HEK293 (cell line): Measurements from ENCODE around the gene ETV7.

Source experiments
- ZFP69B ChIP-seq: fragments of 450-650 bp; formaldehyde crosslinking; IDR thresholded peaks from 2 replicates; pipeline ENCODE4 v1.5.1; 2016; ENCODE audit warnings: missing biosample characterization, missing genetic modification characterization
- ZNF114 ChIP-seq: fragments of 450-650 bp; formaldehyde crosslinking; IDR thresholded peaks from 2 replicates; pipeline ENCODE4 v1.5.0; 2017; ENCODE audit warnings: missing biosample characterization, missing genetic modification characterization
- ZNF132 ChIP-seq: fragments of 450-650 bp; formaldehyde crosslinking; IDR thresholded peaks from 2 replicates; pipeline ENCODE4 v1.5.1; 2017; ENCODE audit warnings: missing biosample characterization, missing genetic modification characterization, borderline replicate concordance
- ZNF274 ChIP-seq, 2 experiments: fragments of 200-500 bp in 1 of 2; fragments of 450-650 bp in 1 of 2; sonication (Bioruptor generic) in 1 of 2; formaldehyde crosslinking in 1 of 2; IDR thresholded peaks; 2 replicates each; pipeline versions ENCODE4 v1.5.1 to v1.6.1; 2014 to 2016; ENCODE audit warnings: borderline replicate concordance in 1 of 2, inconsistent platforms in 1 of 2, low read length in 1 of 2, missing biosample characterization in 1 of 2, missing genetic modification characterization in 1 of 2
- ZNF391 ChIP-seq: fragments of 450-650 bp; formaldehyde crosslinking; IDR thresholded peaks from 2 replicates; pipeline ENCODE4 v1.5.1; 2016; ENCODE audit warnings: low read depth, missing biosample characterization, missing genetic modification characterization, borderline replicate concordance
- ZNF571 ChIP-seq: fragments of 450-650 bp; formaldehyde crosslinking; IDR thresholded peaks from 2 replicates; pipeline ENCODE4 v1.5.0; 2017; ENCODE audit warnings: missing biosample characterization, missing genetic modification characterization
- ZNF670 ChIP-seq: fragments of 450-650 bp; formaldehyde crosslinking; IDR thresholded peaks from 2 replicates; pipeline ENCODE4 v1.5.1; 2016; ENCODE audit warnings: missing biosample characterization, missing genetic modification characterization, low read depth
- TF ChIP-seq, protein P1 (sequence below): fragments of 450-650 bp; formaldehyde crosslinking; IDR thresholded peaks from 2 replicates; pipeline ENCODE4 v1.5.1; 2016; ENCODE audit warnings: missing biosample characterization, missing genetic modification characterization

DNA sequence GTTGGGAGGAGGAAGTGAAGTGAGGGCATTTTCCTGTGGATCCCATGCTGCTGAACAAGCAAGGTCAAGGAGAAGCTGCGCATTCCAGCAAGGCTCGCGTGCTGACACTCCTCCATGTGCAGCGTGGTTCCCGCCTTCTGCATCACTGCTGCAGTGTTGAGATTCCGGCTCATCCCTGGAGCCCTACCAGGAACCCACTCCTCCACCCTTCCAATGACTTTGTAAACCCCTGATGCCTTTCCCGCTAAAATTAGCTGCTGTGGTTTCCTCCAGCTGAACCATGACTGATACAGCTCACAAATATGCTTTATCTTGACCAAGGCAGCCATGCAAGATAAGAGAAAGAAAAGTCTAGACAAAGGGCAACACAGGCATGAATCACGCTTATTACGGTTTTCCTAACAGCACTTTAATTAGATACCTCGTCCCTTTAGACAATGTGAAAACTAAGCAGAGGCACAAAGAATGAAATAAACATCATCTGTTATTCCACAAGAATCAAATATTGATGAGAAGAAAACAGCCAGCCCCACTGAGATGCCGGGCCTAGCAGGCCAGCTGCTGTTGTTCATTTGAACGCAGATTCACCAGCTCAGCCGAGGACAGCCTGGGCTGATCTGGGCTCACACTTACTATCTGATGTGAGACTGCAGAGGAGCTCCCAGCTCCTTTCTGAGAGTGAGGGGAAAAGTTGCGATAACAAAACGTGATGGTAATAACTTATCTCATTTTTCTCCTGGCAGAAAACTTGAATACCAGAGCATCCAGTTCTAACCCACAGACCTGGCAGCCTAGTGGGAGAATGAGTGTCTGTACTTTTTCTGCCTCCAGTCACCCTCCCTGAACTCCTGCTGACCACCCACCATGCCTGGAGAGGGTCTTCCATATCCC, 36.5 kb downstream of the ETV7 start:
- TF ChIP-seq, protein P1, sequence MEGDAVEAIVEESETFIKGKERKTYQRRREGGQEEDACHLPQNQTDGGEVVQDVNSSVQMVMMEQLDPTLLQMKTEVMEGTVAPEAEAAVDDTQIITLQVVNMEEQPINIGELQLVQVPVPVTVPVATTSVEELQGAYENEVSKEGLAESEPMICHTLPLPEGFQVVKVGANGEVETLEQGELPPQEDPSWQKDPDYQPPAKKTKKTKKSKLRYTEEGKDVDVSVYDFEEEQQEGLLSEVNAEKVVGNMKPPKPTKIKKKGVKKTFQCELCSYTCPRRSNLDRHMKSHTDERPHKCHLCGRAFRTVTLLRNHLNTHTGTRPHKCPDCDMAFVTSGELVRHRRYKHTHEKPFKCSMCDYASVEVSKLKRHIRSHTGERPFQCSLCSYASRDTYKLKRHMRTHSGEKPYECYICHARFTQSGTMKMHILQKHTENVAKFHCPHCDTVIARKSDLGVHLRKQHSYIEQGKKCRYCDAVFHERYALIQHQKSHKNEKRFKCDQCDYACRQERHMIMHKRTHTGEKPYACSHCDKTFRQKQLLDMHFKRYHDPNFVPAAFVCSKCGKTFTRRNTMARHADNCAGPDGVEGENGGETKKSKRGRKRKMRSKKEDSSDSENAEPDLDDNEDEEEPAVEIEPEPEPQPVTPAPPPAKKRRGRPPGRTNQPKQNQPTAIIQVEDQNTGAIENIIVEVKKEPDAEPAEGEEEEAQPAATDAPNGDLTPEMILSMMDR = no peak
- TF ChIP-seq ZNF670 (tag by site-specific recombination) (no peak), ZNF571 (tag by site-specific recombination) (no peak), ZNF274 (IDR thresholded peaks at IDR 0.05; ENCODE audit: low read length) (no peak), ZNF274 (tag by site-specific recombination; IDR thresholded peaks at IDR 0.05; ENCODE audit: borderline replicate concordance) (no peak), ZNF132 (no peak), ZNF391 (tag by site-specific recombination) (no peak), ZFP69B (tag by site-specific recombination) (no peak), ZNF114 (no peak)
